Lung (tissue), 12 donors: ENCODE measurements around the gene MAP3K14. TPM values are rescaled to one million over a fixed set of nuclear protein-coding genes. Genes with fewer than 3 reads are reported as not detected.
A peak's percentile ranks its signal among the peaks of the same experiment; 100 is the strongest.

Source experiments
- ATAC-seq: fragments of 200-7000 bp; cut with Tn5 transposase; one replicate; pipeline ENCODE4 v1.9.1; 2020; ENCODE audit warnings: moderate number of reproducible peaks; ENCODE audit not compliant: insufficient read depth, low FRiP score
- DNase-seq, 3 donors: peaks; one replicate each; pipeline ENCODE4 v3.0.0-alpha.2; 2013 to 2017
- H3K27ac ChIP-seq, 2 donors: one replicate each; pipeline ENCODE4 v1.5.1; 2013; ENCODE audit warnings: mild to moderate bottlenecking in 2 of 2, moderate library complexity in 2 of 2, control low read depth in 1 of 2, inconsistent platforms in 1 of 2, low read depth in 1 of 2, low read length in 1 of 2
- H3K27me3 ChIP-seq, 3 donors: one replicate each; pipeline ENCODE4 v1.5.1; 2013; ENCODE audit warnings: low read length in 2 of 3; ENCODE audit not compliant: control insufficient read depth in 3 of 3, insufficient read depth in 3 of 3
- H3K36me3 ChIP-seq, 4 donors: one replicate each; pipeline ENCODE4 v1.5.1; 2013; ENCODE audit warnings: low read length in 4 of 4, mild to moderate bottlenecking in 1 of 4, moderate library complexity in 1 of 4; ENCODE audit not compliant: control insufficient read depth in 4 of 4, insufficient read depth in 4 of 4
- H3K4me1 ChIP-seq, 5 donors: one replicate each; pipeline ENCODE4 v1.5.1; 2013; ENCODE audit warnings: low read length in 5 of 5, mild to moderate bottlenecking in 2 of 5, moderate library complexity in 1 of 5; ENCODE audit not compliant: control insufficient read depth in 5 of 5, insufficient read depth in 5 of 5
- H3K4me3 ChIP-seq: one replicate; pipeline ENCODE4 v1.5.1; 2013; ENCODE audit warnings: mild to moderate bottlenecking, control low read depth, moderate library complexity
- H3K9ac ChIP-seq, 2 donors: one replicate each; pipeline ENCODE4 v1.5.1; 2013; ENCODE audit warnings: low read length in 2 of 2, control low read depth in 1 of 2; ENCODE audit not compliant: insufficient read depth in 1 of 2
- H3K9me3 ChIP-seq, 4 donors: one replicate each; pipeline ENCODE4 v1.5.1; 2013; ENCODE audit warnings: low read length in 3 of 4, mild to moderate bottlenecking in 1 of 4, moderate library complexity in 1 of 4; ENCODE audit not compliant: control insufficient read depth in 4 of 4, insufficient read depth in 3 of 4
- WGBS, 2 donors: extraction: QIAGEN DNeasy Blood & Tissue Kit; methylation state at CpG; one replicate each; pipeline ENCODE4 v1.1.7; 2013; 5-methylcytosine and 5-hydroxymethylcytosine counted together
- polyA plus RNA-seq, 2 donors: library from polyadenylated mRNA; stranded (reverse); fragments of 200-250 nt; gene quantifications; one replicate each; pipeline ENCODE4 v1.2.1, GENCODE V29; 2013
- total RNA-seq, 2 donors: library from RNA; depleted of rRNA in 1 of 2; stranded (reverse); fragments of >200 nt in 1 of 2; gene quantifications; one replicate each; pipeline ENCODE4 v1.2.1, GENCODE V29; 2014 to 2021
- TF ChIP-seq, protein P1 (sequence below): IDR thresholded peaks from 2 replicates; pipeline ENCODE4 v1.5.1; 2012; ENCODE audit warnings: mild to moderate bottlenecking; ENCODE audit errors: control extremely low read depth, extremely low read depth
- donor health status: control.
- donor health status: control.
- donor health status: Bipolar disorder and iron deficiency.
- donor health status: healthy.
- donor health status: DM: yes; HTN: yes; CAD: no.

MAP3K14 gene
- total and polyA plus RNA-seq, 4 donors = 5.9 to 13.5 (median 7.8) TPM

DNA sequence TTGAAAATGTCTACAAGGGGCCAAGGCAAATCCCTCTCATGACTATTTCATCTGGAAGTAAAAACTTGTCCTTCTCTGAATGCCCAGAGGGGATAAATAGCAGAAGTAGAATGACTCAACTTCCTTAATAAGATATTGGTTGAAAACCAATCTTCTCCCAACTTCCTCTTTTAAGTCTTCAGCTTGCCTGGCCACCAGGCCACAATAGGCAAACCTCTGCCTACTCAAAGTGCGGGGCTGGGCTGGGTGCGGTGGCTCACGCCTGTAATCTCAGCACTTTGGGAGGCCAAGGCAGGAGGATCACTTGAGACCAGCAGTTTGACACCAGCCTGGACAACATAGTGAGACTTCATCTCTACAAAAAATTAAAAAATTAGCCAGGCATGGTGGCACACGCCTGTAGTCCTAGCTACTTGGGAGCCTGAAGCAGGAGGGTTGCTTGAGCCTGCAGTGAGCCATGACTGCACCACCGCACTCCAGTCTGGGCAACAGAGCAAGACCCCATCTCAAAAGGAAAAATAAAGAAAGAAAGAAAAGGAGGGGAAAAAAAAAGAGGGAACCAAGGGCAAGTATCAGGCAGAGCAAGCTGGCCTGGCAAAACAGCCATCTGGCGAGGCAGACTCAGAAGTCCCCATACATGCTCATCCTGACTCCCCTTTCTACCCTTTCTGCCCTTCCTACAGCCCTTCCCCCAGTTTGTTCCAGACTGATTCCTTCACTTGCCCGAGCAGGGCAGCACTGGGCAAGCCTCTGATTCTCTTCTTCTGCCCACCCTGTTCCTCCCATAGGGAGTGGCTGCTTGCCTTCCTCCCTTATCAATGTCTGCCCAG, 20.6 kb downstream of the MAP3K14 start:
- peak overlapping the region; percentile 1 to 27 for H3K27ac ChIP-seq
- ATAC-seq = no peak
- H3K27me3 ChIP-seq = no peaks in the 10 kb centered on the region
- H3K36me3 ChIP-seq = no peaks in the 10 kb centered on the region
- TF ChIP-seq, protein P1, sequence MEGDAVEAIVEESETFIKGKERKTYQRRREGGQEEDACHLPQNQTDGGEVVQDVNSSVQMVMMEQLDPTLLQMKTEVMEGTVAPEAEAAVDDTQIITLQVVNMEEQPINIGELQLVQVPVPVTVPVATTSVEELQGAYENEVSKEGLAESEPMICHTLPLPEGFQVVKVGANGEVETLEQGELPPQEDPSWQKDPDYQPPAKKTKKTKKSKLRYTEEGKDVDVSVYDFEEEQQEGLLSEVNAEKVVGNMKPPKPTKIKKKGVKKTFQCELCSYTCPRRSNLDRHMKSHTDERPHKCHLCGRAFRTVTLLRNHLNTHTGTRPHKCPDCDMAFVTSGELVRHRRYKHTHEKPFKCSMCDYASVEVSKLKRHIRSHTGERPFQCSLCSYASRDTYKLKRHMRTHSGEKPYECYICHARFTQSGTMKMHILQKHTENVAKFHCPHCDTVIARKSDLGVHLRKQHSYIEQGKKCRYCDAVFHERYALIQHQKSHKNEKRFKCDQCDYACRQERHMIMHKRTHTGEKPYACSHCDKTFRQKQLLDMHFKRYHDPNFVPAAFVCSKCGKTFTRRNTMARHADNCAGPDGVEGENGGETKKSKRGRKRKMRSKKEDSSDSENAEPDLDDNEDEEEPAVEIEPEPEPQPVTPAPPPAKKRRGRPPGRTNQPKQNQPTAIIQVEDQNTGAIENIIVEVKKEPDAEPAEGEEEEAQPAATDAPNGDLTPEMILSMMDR = no peak
- 60 to 74% methylated on average over 7 of the region's 7 CpGs for WGBS, 2 donors
- peaks cover 17 to 34% (median 27%) of the 10 kb centered on the region in 5 donors for H3K4me1 ChIP-seq
- DNase-seq = no peak
- H3K9me3 ChIP-seq = no peaks in the 10 kb centered on the region
- H3K4me3 ChIP-seq = no peak overlapping the region
- H3K9ac ChIP-seq = no peak overlapping the region

DNA sequence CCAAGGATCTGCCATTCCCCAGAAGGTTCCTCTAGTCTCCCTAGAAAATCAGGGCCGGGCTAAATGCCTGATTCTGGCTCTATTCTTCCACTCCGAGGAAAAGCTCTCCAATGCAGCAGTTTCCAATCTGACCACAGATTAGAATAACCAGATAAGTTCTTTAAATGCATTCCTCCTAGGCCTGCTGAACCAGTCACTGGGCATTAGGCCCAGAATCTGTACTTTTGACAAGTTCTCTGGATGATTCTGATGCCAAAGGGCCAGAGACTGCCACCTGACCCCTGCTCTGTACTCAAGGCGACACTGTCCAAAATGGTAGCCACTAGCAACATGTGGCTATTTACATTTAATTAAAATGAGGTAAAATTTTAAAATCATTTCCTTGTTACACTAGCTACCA, 22.3 kb downstream of the MAP3K14 start:
- WGBS, 2 donors = 53 to 75% methylated on average over 3 of the region's 3 CpGs
- Histone ChIP-seq H3K4me3 (no peak overlapping the region), H3K27me3 (no peaks in the 10 kb centered on the region), H3K9ac (peak overlapping the region; percentile 23 to 41), H3K27ac (peak overlapping the region; percentile 84 to 93), H3K9me3 (no peaks in the 10 kb centered on the region), H3K4me1 (peaks cover 21 to 38% (median 26%) of the 10 kb centered on the region in 5 donors), H3K36me3 (peaks cover 0 to 6% (median 3%) of the 10 kb centered on the region in 4 donors)
- DNase-seq (peak; percentile 69 to 84 (median 79)), ATAC-seq (no peak)
- TF ChIP-seq, protein P1 = no peak

DNA sequence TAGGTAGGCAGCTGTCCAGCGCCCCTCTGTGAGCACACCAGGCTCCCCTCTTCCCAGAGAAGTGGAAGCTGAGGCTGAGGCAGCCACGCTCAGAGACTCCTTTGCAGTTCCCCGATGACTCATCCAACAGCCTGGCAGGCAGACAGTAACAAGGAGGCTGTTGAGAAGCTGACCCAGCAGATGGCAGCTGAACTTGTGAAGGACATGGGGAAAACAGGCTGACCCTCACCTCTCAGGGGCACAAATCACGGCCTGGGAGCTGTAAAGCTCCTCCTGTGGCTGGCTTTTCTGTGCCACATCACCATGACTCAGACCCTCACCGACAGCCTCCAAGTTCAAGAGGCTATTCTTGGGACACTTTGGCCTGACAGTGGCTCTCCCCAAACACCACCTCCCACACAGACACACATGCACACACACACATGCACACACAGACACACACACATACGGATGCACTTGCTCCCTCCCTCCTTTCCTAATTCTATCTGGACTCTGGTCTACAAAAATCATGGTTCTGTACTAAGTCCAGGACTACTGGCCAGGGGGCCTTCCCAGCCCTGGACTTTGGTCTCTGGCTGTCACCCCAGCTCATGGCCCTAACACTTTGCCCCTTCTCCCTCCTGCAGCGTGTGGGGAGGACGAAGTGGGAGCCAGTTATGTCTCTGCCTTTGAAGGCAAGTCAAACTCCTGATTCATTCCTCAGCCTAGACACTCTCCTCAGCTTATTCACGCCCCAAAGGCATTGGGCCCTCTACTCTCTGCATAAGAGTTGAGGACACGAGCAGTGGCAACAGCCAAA, 23.2 kb downstream of the MAP3K14 start:
- peak; percentile 78 for ATAC-seq
- H3K27me3 ChIP-seq = no peaks in the 10 kb centered on the region
- H3K9ac ChIP-seq = peak overlapping the region in 1 of 2 donors; percentile 41
- peaks cover 0 to 11% (median 5%) of the 10 kb centered on the region in 4 donors for H3K36me3 ChIP-seq
- no peak overlapping the region for H3K4me3 ChIP-seq
- peaks cover 17 to 38% (median 23%) of the 10 kb centered on the region in 5 donors for H3K4me1 ChIP-seq
- H3K9me3 ChIP-seq = no peaks in the 10 kb centered on the region
- no peak for DNase-seq
- peak overlapping the region; percentile 84 to 93 for H3K27ac ChIP-seq
- TF ChIP-seq, protein P1 = no peak
- 46 to 62% methylated on average over 10 of the region's 10 CpGs for WGBS, 2 donors
